AG09319 (cell line): ENCODE data around the gene VAV1.
A peak's percentile ranks its signal among the peaks of the same experiment; 100 is the strongest.
"Not testable (repeated sequence)": the region's sequence is repeated elsewhere in the genome, so short reads cannot be mapped to it uniquely, and the experiment has no call there.

Source experiments
- DNase-seq: peaks from one replicate; pipeline ENCODE4 v3.0.0-alpha.2; 2010; ENCODE audit warnings: low read depth; ENCODE audit errors: extremely low read depth
- CTCF ChIP-seq: IDR thresholded peaks from 2 replicates; pipeline ENCODE4 v1.5.1; 2011; ENCODE audit warnings: low read depth, mild to moderate bottlenecking, inconsistent platforms, low read length, moderate library complexity

The VAV1 gene

GRCh38 chr19:6744381-6745301 is 27.9 kb upstream of the VAV1 start:
- TF ChIP-seq CTCF: no peak
- DNase-seq: peak; percentile 68

GRCh38 chr19:6745965-6746364 is 26.5 kb upstream of the VAV1 start:
- DNase-seq: no peak
- TF ChIP-seq CTCF: no peak

DNA sequence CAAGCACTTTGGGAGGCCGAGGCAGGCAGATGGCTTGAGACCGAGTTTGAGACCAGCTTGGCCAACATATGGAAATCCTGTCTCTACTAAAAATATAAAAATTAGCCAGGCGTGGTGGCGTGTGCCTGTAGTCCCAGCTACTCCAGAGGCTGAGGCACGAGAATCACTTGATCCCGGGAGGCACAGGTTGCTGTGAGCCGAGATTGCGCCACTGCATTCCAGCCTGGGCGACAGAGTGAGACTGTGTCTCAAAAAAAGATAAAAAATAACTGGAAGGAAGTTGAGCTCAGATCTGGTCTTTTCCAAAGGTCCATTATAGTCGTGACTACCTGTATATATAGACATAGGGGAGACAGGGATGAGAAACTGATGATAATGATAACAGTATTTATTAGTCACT is 24.0 kb upstream of the VAV1 start:
- not testable (repeated sequence) for DNase-seq

GRCh38 chr19:6750062-6750461 is 22.4 kb upstream of the VAV1 start:
- DNase-seq: no peak
- no peak for TF ChIP-seq CTCF

DNA sequence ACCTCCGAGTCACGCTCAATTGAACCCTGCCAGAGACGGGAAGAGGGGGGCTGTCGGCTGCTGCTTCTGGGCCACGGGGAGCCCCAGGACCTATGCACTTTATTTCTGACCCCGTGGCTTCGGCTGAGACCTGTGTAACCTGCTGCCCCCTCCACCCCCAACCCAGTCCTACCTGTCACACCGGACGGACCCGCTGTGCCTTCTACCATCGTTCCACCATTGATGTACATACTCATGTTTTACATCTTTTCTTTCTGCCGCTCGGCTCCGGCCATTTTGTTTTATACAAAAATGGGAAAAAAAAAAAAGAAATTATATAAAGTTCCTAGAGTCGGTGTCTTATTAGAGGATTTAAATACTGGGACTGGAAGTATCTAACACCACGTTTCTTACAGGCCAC is 21.3 kb upstream of the VAV1 start:
- TF ChIP-seq CTCF: no peak
- no peak for DNase-seq

DNA sequence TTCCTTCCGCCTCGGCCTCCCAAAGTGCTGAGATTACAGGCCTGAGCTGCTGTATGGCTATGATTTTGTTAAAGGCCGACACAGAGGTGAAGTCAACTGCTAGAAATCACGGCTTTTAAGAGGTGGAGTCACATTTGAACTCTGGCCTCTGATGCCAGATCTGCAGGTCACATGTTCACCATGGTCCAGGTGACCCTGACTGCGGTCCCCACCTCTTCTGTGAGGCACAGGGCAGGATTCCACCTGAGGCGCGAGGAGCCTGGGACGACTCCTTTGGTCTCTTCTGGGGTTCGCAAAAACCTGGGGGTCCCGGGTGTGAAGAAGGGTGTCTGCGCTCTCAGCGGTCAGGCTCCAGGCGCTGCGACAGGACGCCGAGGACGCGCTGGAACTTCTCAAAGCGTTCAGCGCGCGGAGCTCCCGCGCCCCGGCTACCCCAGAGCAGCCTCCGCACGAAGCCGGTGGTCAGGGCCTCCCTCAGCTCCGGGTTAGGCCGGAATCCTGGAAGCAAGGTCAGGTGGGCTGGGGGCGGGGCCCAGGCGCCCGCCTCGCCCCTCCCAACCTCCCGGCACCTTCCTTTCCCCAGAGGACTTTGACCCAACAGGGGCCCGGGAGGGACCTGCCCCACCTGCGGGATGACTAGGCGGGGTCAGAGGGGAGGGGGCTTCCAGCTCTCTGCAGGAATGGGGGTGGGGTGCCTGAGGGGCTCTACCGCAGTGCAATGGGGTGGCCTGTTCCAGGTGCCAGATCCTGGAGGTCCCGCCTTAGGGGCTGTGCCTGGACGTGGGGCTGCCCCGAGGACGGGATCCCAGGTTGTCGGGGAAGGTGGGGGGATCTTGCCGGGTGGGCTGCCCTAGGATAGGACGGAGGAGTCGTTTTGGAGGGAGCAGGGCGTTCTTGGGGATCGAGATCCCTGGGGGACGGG is 20.0 kb upstream of the VAV1 start:
- TF ChIP-seq CTCF: no peak
- DNase-seq: no peak

- TF ChIP-seq CTCF: peak; percentile 27
- DNase-seq: no peak
Observed at GRCh38 chr19:6753178-6754031, 19.1 kb upstream of the VAV1 start.
